Epidermal melanocyte (primary cell): ENCODE measurements around the gene TOM1L2.

ENCODE experiments used
- DNase-seq: peaks from one replicate; pipeline ENCODE4 v3.0.0; 2011; ENCODE audit warnings: low spot score; ENCODE audit not compliant: insufficient read length

The TOM1L2 gene

DNA sequence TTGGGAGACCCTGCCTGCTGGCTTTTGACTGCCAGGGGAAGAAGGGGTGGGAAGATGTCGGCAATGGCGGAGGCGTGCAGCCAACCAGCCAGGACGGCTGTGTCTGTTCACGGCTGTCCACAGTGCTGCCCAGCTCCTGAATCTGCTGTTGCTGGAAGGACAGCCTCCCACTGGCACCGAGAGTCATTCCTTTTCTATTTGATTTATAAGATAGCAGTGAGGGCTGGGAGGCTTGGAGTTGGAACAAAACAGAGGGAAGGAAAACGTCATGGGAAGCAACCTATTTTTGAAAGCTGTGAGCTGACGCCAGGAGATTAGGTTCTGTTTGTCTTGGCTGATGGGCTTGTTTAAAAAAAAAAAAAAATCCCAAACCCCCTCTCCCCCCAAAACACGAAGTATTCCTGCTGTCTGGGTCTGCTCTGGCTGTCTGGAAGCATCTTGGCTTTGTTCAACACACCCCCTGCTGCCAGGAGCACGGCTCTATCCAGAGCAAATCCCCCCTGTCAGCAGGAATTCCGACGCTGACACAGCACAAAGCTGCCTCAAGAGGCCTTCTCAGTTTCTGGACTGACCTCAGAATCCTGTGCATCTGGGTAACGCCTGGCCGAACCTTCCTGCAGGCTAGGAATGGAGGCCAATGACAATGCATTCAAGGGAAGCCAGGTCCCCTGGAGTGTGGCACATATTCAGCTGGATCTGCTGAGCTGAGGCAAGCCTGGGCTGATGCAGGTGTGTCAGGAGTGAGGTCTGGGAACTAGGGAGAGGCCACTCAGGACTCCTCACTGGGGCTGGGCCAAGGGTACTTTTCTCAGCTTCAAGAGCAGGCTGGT is 94.5 kb downstream of the TOM1L2 start:
- DNase-seq = no peak

DNA sequence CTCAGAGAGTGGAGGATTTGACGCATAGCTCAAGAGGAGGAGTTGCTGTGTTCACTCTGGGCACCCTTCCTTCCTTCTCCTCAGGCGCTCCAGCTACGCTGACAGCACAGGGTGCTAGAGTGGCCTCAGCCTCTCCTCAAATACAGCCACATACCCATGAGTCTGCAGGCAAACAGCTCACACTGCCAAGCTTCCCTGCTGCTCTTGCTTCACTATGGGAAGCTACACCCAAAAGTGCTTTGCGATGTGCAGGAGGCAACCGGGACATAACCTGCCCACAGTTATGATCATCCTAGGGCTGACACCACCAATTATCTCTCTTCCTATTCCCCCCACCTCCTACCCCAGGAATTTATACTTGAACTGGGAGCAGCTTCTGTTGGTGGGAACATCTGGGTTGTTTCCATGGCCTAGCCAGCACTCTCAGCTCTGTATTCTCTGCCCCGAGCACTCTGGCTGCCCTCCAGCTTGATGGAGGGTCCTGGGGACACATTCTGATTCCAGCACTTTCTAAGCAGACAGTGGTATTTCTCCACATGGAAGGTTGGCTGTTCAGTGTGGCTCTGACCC is 95.2 kb downstream of the TOM1L2 start:
- DNase-seq = no peak

DNA sequence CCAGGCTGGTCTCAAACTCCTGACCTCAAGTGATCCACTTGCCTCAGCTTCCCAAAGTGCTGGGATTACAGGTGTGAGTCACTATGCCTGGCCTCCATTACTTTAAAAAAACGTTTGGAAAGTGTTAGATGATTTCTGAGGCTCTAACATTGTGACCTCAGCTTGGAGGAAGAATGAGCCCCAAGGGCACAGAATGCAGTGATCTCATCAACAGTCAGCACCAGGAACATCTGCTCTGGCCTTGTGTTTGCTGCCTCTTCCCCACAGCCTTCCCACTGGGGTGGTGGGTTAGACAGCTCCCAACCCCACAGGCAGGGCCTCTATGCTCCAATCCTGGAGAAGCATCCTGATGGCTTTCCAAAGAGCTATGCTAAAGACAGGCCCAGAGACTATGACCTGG is 97.7 kb downstream of the TOM1L2 start:
- no peak for DNase-seq

DNA sequence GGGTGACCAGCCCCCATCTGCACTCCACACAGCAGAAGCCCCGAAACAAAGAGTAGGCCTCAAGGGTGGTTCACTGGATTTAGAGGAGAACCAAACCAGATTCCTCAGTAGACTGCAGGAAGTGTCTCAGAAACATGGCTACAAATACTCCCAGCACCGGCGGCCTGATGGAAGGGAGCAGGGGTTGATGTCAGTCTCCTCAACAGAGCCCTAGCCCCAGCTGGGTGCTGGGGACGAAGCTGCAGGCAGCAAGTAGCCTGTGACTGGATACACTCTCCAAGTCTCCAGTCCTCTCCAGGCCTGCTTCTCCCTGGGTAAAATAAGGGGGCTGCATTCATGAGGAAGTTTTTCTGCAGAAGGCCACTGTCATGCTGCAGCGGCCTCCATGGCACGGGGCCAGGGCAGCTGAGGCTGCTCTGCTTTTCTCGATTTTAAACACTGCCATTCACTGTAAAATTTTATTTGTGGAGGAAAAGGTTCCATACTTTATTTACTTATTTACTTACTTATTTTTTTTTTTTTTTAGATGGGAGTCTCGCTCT is 98.7 kb downstream of the TOM1L2 start:
- DNase-seq = no peak

GRCh38 chr17:17872547-17873345 is 99.5 kb downstream of the TOM1L2 start:
- no peak for DNase-seq

DNA sequence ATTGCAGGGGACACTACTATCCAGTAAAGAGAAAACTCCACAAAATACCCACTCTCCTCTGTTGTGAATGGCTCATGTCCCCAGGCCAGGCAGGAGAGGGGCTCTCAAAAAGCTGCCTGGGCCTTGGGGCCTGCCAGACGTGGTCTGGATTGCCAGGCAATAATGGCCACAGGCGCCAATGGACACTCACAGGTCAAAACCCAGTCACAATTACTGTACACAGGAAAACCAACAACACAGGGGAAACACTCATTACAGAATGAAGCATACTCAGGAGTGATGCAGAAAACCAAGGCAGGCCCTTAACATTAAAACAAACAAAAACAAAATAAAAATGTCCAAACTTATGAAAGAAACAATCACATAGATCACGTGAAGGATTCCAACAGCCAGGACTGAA is 100.3 kb downstream of the TOM1L2 start:
- no peak for DNase-seq

DNA sequence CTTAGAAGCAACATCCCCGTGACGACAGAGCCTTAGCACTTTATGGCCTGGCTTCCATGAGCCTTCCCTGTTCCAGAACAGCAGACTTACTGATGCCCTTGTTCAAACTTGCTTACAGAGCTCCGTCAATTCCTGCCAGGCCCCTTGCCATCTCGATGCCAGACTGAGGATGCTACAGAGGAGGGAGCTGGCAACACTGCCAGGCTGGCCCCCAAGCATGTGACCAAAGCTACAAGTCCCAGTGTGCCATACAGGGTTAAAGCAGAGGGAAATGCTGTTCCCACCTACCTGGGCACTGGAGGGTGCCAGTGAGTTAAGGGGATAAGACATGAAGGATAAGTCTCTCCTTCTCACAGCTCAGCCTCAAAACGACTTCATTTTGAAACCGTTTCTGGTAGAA is 102.0 kb downstream of the TOM1L2 start:
- DNase-seq = no peak

GRCh38 chr17:17868641-17869522 is 103.3 kb downstream of the TOM1L2 start:
- DNase-seq = no peak

DNA sequence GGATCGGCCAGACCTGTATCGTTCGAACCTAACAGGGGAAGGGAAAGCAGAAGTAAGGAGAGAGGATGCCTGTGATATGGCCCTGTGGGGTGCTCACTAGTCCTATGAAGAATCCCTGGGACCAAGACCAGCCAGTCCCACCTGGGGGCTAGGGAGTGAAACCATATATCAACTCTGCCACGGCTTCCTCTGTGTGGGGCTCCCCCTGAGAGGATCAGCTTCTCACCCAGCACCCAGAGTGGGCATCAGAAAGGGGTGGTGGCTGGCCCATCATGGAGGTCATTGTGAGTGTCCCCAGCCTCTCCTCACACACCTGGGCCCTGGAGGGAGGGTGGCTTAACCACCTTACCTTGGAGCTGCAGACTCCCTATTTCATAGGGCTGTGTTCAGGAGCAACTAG is 105.3 kb downstream of the TOM1L2 start:
- no peak for DNase-seq

GRCh38 chr17:17866425-17866824 is 105.8 kb downstream of the TOM1L2 start:
- no peak for DNase-seq

- no peak for DNase-seq
These were observed 107.2 kb downstream of the TOM1L2 start for GRCh38 chr17:17865035-17865434.

GRCh38 chr17:17860766-17861107 is 111.5 kb downstream of the TOM1L2 start:
- DNase-seq = no peak

DNA sequence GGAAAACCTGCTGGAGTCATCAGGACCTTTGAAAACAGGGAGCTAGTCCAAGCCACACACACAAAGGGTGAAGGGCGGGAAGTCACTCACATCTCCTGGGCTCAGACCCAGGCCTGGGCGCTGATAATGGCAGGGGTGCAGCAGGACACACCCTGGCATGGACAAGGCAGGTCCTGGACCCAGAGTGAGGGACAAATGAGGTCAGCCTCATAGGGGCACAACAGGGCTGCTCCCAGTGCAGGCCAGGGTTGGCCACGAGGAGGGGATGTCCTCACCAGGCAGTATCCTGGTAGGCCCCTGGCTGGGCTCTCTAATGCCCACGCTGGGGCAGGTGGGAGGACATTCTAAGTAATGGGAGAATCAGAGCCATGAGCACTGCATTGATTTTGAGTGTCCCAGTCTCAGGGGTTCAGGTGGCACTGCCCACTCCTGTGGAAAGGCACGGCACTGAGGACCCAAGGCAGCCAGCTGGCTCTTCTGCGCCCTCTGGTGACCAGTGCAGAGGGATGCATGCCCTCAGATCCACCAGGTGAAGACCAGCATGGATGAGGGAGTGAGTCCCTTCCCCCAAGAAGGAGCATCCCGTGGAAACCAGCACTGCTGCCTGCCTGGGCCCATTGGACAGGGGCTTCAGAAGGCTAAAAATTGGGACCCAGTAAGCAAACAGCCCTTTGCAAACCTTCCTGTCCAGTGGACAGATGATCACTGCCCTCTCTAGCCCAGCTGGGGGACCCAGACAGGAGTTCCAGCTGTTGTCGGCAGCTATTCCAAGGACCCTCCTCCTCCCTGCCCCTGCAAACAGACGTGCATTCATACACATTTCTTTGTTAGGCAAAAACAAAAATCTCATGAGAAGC is 112.1 kb downstream of the TOM1L2 start:
- peak; percentile 91 for DNase-seq

GRCh38 chr17:17857496-17857895 is 114.7 kb downstream of the TOM1L2 start:
- DNase-seq = no peak

- DNase-seq = no peak
These were observed 115.8 kb downstream of the TOM1L2 start for GRCh38 chr17:17856386-17856785.

DNA sequence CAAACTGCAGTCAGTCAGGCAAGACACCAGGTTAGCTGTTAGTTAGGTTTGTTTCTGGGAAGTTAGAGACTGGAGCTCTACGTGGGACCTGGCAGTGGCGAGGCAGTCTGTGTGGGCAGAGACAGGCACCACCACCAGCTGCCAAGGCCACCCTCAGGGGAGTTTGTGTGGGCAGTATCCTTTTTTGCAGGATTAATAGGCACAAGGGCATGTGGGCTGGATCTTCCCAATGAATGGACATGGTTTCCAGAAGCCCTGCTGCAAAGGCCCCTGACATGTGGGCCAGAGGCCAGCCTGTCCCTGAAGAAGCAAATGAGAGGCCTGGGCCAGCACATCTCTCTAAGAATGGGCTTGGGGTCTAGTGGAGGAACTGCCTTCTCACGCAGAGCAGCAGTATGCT is 116.2 kb downstream of the TOM1L2 start:
- DNase-seq = no peak

- no peak for DNase-seq
These were observed 118.3 kb downstream of the TOM1L2 start for GRCh38 chr17:17853811-17854447.

DNA sequence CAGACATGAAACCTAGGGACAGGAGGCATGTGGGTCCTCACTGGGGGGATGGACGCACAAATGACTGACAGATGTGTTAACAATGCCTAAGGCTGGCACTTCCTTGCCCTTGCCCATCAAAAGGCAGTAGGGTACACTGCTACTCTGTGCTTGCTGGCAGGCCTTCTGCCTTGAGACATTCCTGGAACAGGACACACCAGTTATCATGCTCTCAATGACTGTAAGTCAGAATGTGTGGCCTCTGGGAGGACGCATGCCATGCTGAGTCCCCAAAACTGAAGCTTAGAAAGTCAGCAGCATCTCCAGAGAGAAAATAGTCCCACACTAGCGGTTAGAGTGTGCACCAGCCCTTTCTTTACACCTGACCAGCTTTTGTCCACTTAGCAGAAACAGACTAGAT is 119.3 kb downstream of the TOM1L2 start:
- no peak for DNase-seq

- no peak for DNase-seq
These were observed 120.8 kb downstream of the TOM1L2 start for GRCh38 chr17:17851103-17852002.
